Astrocyte (in vitro differentiated cells and primary cell): ENCODE results near the gene TEKT3.

Source experiments
- EZH2 ChIP-seq: IDR thresholded peaks from 2 replicates; pipeline ENCODE4 v1.6.1; 2012; ENCODE audit warnings: mild to moderate bottlenecking, low read length, inconsistent platforms; ENCODE audit not compliant: insufficient read depth
- TF ChIP-seq, protein P1 (sequence below): IDR thresholded peaks from 2 replicates; pipeline ENCODE4 v1.5.1; 2011; ENCODE audit warnings: low read depth, mild to moderate bottlenecking, inconsistent platforms, low read length, moderate library complexity; ENCODE audit not compliant: insufficient read depth

- TF ChIP-seq, protein P1, sequence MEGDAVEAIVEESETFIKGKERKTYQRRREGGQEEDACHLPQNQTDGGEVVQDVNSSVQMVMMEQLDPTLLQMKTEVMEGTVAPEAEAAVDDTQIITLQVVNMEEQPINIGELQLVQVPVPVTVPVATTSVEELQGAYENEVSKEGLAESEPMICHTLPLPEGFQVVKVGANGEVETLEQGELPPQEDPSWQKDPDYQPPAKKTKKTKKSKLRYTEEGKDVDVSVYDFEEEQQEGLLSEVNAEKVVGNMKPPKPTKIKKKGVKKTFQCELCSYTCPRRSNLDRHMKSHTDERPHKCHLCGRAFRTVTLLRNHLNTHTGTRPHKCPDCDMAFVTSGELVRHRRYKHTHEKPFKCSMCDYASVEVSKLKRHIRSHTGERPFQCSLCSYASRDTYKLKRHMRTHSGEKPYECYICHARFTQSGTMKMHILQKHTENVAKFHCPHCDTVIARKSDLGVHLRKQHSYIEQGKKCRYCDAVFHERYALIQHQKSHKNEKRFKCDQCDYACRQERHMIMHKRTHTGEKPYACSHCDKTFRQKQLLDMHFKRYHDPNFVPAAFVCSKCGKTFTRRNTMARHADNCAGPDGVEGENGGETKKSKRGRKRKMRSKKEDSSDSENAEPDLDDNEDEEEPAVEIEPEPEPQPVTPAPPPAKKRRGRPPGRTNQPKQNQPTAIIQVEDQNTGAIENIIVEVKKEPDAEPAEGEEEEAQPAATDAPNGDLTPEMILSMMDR = no peak
- no peak for TF ChIP-seq EZH2
Observed at GRCh38 chr17:15268461-15268860, 72.9 kb downstream of the TEKT3 start.
